K562 (cell line): ENCODE results near the gene WDPCP.

Experiments used
- ATF4 ChIP-seq: fragments of 450-650 bp; formaldehyde crosslinking; IDR thresholded peaks from 2 replicates; pipeline ENCODE4 v1.4.0; 2022; ENCODE audit warnings: mild to moderate bottlenecking, moderate library complexity
- CBX5 ChIP-seq: IDR thresholded peaks from 2 replicates; pipeline ENCODE4 v1.6.1; 2014; ENCODE audit warnings: low read depth, borderline replicate concordance
- DDX20 ChIP-seq: fragments of 450-650 bp; IDR thresholded peaks from 2 replicates; pipeline ENCODE4 v1.6.1; 2016; ENCODE audit warnings: missing genetic modification characterization, low read depth, mild to moderate bottlenecking, missing compliant biosample characterization, moderate library complexity
- EP300 ChIP-seq: IDR thresholded peaks from 2 replicates; pipeline ENCODE4 v1.6.1; 2012; ENCODE audit warnings: low read length, improper control_type of control experiment
- HDAC3 ChIP-seq: fragments of 450-650 bp; IDR thresholded peaks from 2 replicates; pipeline ENCODE4 v1.6.1; 2018; ENCODE audit warnings: borderline replicate concordance, mild to moderate bottlenecking, moderate library complexity; ENCODE audit not compliant: partially characterized antibody
- KLF1 ChIP-seq: fragments of 450-650 bp; IDR thresholded peaks from 2 replicates; pipeline ENCODE4 v1.6.1; 2016; ENCODE audit warnings: missing genetic modification characterization, missing compliant biosample characterization
- MAZ ChIP-seq, 2 experiments: fragments of 450-650 bp in 1 of 2; sonication (generic) in 1 of 2; formaldehyde crosslinking; IDR thresholded peaks in 1 of 2; conservative IDR thresholded peaks in 1 of 2; 2 replicates each; pipeline versions ENCODE4 v1.4.0 to v1.5.0; 2020; ENCODE audit warnings: mild to moderate bottlenecking in 1 of 2, missing genetic modification reagents in 1 of 2
- NR2F6 ChIP-seq: fragments of 450-650 bp; formaldehyde crosslinking; IDR thresholded peaks from 2 replicates; pipeline ENCODE4 v1.4.0; 2020; ENCODE audit warnings: mild to moderate bottlenecking
- PHB2 ChIP-seq: fragments of 450-650 bp; IDR thresholded peaks from 2 replicates; pipeline ENCODE4 v1.6.1; 2017; ENCODE audit warnings: low read depth
- SMARCA4 ChIP-seq: fragments of 450-650 bp; IDR thresholded peaks from 2 replicates; pipeline ENCODE4 v1.6.1; 2016
- U2AF1 ChIP-seq: fragments of 200-400 bp; formaldehyde crosslinking; optimal IDR thresholded peaks from 2 replicates; pipeline ENCODE3; 2017; ENCODE audit warnings: mild to moderate bottlenecking, low read depth, low read length, moderate library complexity
- ZC3H11A ChIP-seq: IDR thresholded peaks from 2 replicates; pipeline ENCODE4 v1.6.1; 2012; ENCODE audit warnings: low read depth, low read length, improper control_type of control experiment
- ZNF3 ChIP-seq: fragments of 250-450 bp; sonication (Bioruptor Pico); IDR thresholded peaks from 2 replicates; pipeline ENCODE4 v1.5.0; 2021; ENCODE audit warnings: mild to moderate bottlenecking, moderate library complexity
- ZNF586 ChIP-seq: fragments of 450-650 bp; formaldehyde crosslinking; conservative IDR thresholded peaks from 2 replicates; pipeline ENCODE4 v1.4.0; 2020; ENCODE audit warnings: mild to moderate bottlenecking, moderate library complexity

GRCh38 chr2:63287956-63288355 lies 300.3 kb downstream of the WDPCP start:
- TF ChIP-seq PHB2 = no peak
- no peak for TF ChIP-seq ZNF586 (CRISPR knock-in tag)
- TF ChIP-seq U2AF1 = no peak
- TF ChIP-seq ZNF3 = no peak
- TF ChIP-seq SMARCA4 = no peak
- no peak for TF ChIP-seq HDAC3
- no peak for TF ChIP-seq EP300
- no peak for TF ChIP-seq MAZ (CRISPR knock-in tag; conservative IDR thresholded peaks at IDR 0.05 in 1 of 2, IDR thresholded peaks at IDR 0.05 in 1 of 2)
- TF ChIP-seq DDX20 = no peak
- TF ChIP-seq ATF4 (CRISPR knock-in tag) = no peak
- no peak for TF ChIP-seq KLF1 (tag)
- TF ChIP-seq ZC3H11A = no peak
- no peak for TF ChIP-seq NR2F6 (CRISPR knock-in tag)
- TF ChIP-seq CBX5 = no peak
